HG03342 (cell line): ENCODE data around the gene ARHGEF10L.

Source experiments
- ATAC-seq: cut with Tn5 transposase; IDR thresholded peaks from one replicate; pipeline ENCODE4 v1.9.1; 2021; ENCODE audit warnings: mild to moderate bottlenecking, moderate library complexity; ENCODE audit not compliant: unreplicated experiment

Gene ARHGEF10L

GRCh38 chr1:17631410-17631809 is 91.9 kb downstream of the ARHGEF10L start:
- no peak for ATAC-seq

DNA sequence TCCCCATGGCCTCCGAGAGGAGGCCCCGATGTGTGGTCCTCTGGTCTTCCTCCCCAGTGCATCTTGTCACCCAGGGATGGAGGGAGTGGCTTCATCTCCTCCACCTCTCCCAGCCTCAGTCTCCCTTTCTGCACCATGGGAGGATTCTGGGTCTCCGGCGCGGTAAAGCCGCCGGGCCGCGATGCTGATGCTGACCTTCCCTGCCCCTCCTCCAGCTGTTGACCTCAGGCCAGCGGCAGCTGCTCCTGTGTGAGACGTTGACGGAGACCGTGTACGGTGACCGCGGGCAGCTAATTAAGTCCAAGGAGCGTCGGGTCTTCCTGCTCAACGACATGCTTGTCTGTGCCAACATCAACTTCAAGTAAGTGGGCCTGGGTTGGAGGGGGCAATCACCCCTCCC is 92.6 kb downstream of the ARHGEF10L start:
- ATAC-seq: no peak

DNA sequence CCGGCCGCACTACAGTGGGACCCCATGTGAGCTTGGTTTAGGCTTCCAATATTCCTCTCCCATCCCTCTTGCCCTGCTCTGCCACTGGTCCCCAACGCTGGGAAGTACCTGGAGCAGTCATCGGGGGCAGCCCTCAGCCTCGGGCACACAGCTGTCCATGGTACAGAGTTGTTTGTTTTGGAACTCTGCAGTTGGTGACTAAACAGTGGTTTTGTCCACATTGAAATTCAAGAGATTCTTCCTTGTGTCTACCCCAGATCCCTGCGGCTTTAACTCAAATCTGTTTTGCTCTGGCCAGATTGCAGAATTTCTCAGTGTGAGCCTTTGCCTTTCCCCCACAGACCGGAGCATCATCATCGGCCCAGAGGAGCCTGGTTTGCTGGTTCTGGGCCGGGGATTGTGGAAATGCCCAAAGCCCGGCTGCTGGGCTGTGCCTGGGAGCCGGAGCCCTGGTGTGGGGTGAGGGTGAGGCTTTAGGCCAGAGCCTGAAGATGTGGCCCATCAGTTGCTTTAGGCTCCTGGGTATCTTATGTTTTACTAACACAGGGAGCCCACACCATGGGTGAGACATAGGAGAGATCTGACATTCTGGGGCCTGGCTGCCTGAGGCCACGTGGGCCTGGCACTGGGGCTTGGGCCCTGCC is 93.2 kb downstream of the ARHGEF10L start:
- ATAC-seq: no peak

- no peak for ATAC-seq
Measured at GRCh38 chr1:17633654-17634053, 94.2 kb downstream of the ARHGEF10L start.

DNA sequence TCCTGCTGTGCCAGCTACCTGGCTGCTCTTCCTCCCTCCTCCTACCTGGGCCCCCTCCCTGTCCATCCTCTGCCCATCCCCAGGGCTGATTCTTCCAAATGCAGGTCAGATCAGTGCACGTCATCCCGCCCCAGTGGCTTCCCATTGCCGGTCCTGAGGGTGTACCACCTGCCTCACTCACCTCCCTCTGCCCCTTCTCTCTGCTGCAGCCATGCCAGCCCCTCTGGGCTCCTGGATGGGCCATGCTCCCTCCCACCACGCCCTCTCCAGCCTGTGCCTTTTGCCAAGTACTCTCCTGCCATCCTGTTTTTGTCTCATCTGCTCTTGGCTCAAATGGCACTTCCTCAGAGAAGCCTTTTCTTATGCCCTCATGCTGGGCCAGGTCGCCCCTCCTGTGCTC is 95.8 kb downstream of the ARHGEF10L start:
- no peak for ATAC-seq

DNA sequence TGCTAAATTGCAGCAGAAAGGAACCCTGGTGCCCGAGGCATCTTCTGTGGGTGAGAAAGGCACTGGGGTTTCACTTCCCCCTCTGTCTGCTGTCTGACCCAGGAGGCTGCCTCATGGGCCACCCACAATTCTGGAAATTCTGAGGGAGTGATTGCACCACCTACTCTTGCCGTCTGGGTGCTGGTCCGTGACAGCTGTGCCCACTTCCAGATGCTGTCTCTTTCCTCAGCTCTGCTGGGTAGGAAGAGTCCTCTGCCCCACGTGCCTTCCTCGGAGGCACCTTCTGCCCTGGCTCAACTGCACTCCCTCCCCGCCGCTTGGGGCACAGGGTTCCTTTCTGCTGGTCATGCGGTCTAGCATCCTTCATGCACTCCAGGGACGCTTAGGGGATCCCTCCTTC is 96.3 kb downstream of the ARHGEF10L start:
- ATAC-seq: no peak

- no peak for ATAC-seq
Measured at GRCh38 chr1:17636612-17637011, 97.1 kb downstream of the ARHGEF10L start.

DNA sequence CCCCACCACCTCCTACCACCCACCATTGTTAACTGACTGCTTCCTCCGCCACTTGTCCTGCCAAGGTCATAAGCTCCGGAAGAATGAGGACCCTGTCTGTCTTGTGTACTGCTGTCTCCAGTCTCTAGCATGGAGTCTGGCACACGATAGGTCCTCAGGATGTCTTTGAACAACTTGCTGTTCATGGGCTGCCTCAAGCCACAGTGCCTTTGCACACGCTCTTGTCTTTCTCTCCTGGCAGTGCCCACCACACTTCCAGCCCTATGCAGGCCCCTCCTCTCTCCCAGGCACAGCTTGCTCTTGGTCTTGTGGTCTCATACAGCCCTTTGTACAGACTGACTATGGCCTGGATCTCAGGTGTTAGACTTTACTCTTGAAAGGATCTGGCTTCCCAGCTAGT is 97.6 kb downstream of the ARHGEF10L start:
- no peak for ATAC-seq

DNA sequence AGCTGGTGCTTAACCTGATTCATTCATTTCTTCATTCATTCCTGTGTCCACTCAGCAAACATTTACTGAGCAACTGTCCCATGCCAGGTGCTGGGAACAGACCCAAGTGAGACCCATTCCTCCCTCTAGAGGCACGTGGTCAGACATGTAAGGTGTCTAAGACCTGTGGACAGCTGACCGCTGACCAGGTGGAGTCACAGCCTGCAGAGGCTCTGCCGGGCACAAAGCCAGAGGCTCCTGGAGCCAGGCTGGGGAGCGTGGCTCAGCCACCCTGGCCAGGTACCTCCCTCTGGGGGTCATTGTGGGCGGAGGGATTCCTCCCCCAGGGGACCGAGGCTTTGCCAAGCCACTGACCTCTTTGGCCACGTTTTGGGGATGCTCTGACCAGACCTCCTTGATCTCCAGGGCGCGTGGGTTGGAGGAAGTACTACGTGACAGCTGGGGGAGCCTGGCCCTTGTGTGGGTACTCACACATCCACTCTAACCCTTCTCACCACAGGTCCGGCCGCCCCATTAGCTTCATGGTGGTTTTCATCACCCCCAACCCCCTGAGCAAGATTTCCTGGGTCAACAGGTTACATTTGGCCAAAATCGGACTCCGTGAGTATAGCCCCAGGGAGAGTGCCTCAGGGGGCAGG is 100.3 kb downstream of the ARHGEF10L start:
- ATAC-seq: no peak

GRCh38 chr1:17640393-17640792 is 100.9 kb downstream of the ARHGEF10L start:
- ATAC-seq: no peak

GRCh38 chr1:17640975-17641374 is 101.5 kb downstream of the ARHGEF10L start:
- no peak for ATAC-seq

DNA sequence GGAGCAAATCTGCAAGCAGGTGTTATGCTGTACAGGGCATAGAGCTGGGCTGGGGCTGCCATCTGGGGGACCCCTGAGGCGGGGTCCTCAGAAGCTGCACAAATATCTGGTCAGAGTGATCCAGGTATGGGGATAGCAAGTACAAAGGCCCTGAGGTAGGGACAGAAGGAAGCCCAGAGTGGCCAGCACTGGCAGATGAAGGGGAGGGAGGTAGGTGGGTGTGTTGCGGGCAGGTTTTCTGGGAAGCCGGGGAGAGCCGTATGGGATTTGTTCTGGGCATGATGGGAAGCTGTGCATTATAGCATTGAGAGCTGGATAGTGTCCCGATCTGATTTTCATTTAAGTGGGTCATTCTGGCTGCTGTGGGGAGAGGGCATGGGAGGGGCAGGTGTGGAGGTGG is 102.7 kb downstream of the ARHGEF10L start:
- ATAC-seq: no peak

- no peak for ATAC-seq
Measured at GRCh38 chr1:17642943-17643342, 103.4 kb downstream of the ARHGEF10L start.

DNA sequence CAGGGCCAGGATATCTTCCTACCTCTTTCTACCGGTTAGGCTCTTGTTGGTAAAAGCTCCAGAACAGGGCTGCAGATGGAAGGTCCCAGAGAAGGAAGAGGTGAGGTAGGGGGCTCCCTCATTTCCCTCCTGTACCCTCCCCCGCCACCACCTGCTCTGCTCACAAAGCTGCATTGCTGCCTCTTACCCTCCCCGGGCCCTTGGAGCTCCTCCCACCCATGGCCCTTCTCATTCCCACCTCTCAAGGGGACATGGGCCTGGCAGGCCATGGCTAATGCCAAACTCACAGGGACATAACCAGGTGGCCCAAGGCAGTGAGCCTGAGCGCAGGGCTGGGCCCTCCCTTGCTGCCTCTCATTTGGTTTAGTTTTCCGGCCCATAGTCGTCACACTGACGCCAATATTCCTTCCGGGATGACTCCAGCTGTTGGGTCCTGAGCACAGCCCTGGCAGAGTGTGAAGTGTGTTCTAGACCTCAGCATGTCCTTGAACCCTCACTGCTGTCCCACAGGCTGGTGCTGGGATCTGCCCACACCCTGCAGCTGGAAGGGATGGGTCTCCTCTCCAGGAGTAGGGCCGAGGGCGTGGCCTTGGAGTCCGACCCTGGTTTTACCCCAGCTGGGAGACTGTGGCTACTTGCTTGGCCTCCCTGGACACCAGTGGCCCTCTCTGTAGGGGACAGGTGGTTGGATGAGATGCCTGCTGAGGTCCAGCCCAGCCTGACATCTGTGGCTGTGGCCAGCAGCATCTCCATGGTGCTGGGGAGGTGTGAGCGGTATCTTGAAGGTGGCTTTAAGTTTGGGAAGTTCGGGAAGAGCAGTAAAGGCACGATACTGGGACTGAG is 104.6 kb downstream of the ARHGEF10L start:
- ATAC-seq: no peak

- ATAC-seq: no peak
Measured at GRCh38 chr1:17645068-17645911, 105.8 kb downstream of the ARHGEF10L start.

- no peak for ATAC-seq
Measured at GRCh38 chr1:17646444-17647280, 107.2 kb downstream of the ARHGEF10L start.

DNA sequence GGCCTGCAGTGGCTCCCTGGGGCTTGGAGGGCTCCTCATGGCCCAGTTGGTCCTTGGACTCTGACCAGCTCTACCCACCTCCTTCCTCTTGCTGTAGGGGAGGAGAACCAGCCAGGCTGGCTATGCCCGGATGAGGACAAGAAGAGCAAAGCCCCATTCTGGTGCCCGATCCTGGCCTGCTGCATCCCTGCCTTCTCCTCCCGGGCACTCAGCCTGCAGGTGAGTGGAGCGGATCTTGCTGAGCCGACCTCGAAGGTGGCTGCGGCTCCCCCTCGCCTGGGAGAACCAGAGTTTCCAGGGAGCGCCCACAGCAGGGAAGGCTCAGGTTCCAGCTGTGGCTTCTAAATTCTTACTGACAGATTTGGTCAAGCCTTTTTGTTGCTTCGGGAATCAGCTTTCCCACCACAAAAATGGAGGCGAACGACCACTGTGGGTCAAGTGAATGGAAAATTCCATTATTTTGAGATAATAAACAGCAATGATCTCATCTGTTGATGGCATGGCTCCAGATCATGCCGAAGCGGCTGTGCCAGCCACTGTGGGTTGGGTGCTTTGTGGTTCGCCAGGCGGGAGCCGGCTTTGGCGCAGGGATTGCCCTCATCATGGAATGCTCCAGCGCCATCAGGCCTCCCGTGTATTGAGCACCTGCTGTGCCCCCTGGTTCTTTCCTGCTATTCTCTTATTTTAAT is 109.1 kb downstream of the ARHGEF10L start:
- ATAC-seq: no peak

DNA sequence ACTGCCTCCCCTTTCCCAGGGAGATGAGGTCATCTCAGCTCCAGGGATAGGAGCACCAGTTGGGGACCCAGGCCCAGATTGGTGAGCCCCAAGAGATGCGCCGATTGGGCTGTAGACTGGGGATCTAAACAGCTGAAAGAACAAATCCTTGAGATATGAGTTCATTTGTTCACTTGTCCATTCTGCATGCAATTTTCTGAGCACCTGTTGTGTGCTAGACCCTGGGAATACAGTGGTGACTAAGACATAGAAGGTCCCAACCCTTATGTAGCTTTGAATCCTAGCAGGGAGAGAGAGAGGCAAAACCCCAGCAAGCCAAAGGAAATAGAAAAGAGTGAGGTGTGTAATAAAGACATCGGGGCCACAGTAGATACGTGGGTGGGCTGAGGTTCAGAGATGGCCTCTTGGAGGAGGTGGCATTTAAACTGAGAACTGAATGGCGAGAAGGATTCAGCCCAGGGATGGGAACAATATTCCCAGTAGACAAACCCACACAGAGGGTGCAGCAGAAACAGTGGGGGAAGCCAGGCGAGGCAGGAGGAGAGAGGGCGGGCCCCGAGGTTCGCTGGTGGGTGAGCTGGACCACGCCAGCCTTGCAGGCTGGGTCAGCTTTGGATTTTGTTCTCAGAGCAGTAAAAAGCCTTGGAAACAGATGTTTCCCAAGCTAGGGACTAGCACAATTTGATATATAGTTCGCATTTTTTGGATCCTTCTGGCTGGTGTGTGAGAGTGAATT is 110.0 kb downstream of the ARHGEF10L start:
- no peak for ATAC-seq

GRCh38 chr1:17653276-17653675 is 113.8 kb downstream of the ARHGEF10L start:
- ATAC-seq: no peak
